HG02759 (cell line): ENCODE data around the gene SLC17A2.

Experiments used
- ATAC-seq: cut with Tn5 transposase; IDR thresholded peaks from one replicate; pipeline ENCODE4 v1.9.1; 2021; ENCODE audit warnings: mild to moderate bottlenecking, moderate library complexity; ENCODE audit not compliant: unreplicated experiment

Gene SLC17A2

GRCh38 chr6:25930532-25931410 lies at the start of gene SLC17A2:
Gene SLC17A2, minus strand, starts transcription at chr6:25930691. Its CDS starts 4,895 bp downstream, at chr6:25925796.
- ATAC-seq = no peak

GRCh38 chr6:25975923-25976560 lies 45.6 kb upstream of the SLC17A2 start:
- ATAC-seq = no peak

GRCh38 chr6:25973923-25974555 lies 43.5 kb upstream of the SLC17A2 start:
- ATAC-seq = no peak

- ATAC-seq = no peak
Measured at GRCh38 chr6:25972902-25973301, 42.4 kb upstream of the SLC17A2 start.

- ATAC-seq = no peak
Measured at GRCh38 chr6:25972128-25972527, 41.6 kb upstream of the SLC17A2 start.

GRCh38 chr6:25971187-25971821 lies 40.8 kb upstream of the SLC17A2 start:
- ATAC-seq = no peak

GRCh38 chr6:25968769-25969168 lies 38.3 kb upstream of the SLC17A2 start:
- no peak for ATAC-seq

- ATAC-seq = no peak
Measured at GRCh38 chr6:25966711-25967110, 36.2 kb upstream of the SLC17A2 start.

GRCh38 chr6:25965058-25965457 lies 34.6 kb upstream of the SLC17A2 start:
- no peak for ATAC-seq

GRCh38 chr6:25963426-25964123 lies 33.1 kb upstream of the SLC17A2 start:
- ATAC-seq = no peak

- peak; percentile 80 for ATAC-seq
Measured at GRCh38 chr6:25962149-25963127, 31.9 kb upstream of the SLC17A2 start, which contains the start of gene TRIM38. Gene TRIM38, plus strand, starts transcription at chr6:25962802. Its CDS starts 3,721 bp downstream, at chr6:25966523.

- ATAC-seq = no peak
Measured at GRCh38 chr6:25961619-25962148, 31.2 kb upstream of the SLC17A2 start.

- ATAC-seq = no peak
Measured at GRCh38 chr6:25960734-25961133, 30.2 kb upstream of the SLC17A2 start.

GRCh38 chr6:25959890-25960536 lies 29.5 kb upstream of the SLC17A2 start:
- ATAC-seq = no peak

- ATAC-seq = no peak
Measured at GRCh38 chr6:25958700-25959162, 28.2 kb upstream of the SLC17A2 start.

- no peak for ATAC-seq
Measured at GRCh38 chr6:25956226-25956625, 25.7 kb upstream of the SLC17A2 start.

GRCh38 chr6:25954756-25955155 lies 24.3 kb upstream of the SLC17A2 start:
- ATAC-seq = no peak

GRCh38 chr6:25953733-25954132 lies 23.2 kb upstream of the SLC17A2 start:
- ATAC-seq = no peak
